H9 (cell line): ENCODE results near the gene SNAP25. TPM values are rescaled to one million over a fixed set of nuclear protein-coding genes. Genes with fewer than 3 reads are reported as not detected.

ENCODE experiments used
- DNase-seq: peaks from one replicate; pipeline ENCODE4 v3.0.0-alpha.2; 2017
- H2AFZ ChIP-seq: one replicate; pipeline ENCODE4 v1.6.1; 2013; ENCODE audit warnings: mild to moderate bottlenecking, low read length, control low read depth, moderate library complexity
- H2AK5ac ChIP-seq: 2 replicates; pipeline ENCODE4 v1.6.1; 2013; ENCODE audit warnings: low read length, control low read depth, mixed read lengths; ENCODE audit not compliant: insufficient read length
- H2BK120ac ChIP-seq: one replicate; pipeline ENCODE4 v1.6.1; 2013; ENCODE audit warnings: low read depth, mild to moderate bottlenecking, low read length, control low read depth, inconsistent platforms; ENCODE audit not compliant: poor library complexity, severe bottlenecking
- H2BK12ac ChIP-seq: 2 replicates; pipeline ENCODE4 v1.6.1; 2013; ENCODE audit warnings: low read length, control low read depth, mixed read lengths, low read depth; ENCODE audit not compliant: insufficient read length
- H2BK15ac ChIP-seq: 2 replicates; pipeline ENCODE4 v1.6.1; 2013; ENCODE audit warnings: low read depth, low read length, control low read depth
- H2BK20ac ChIP-seq: one replicate; pipeline ENCODE4 v1.6.1; 2013; ENCODE audit warnings: low read depth, mild to moderate bottlenecking, low read length, control low read depth, inconsistent platforms; ENCODE audit not compliant: poor library complexity, severe bottlenecking
- H2BK5ac ChIP-seq: 2 replicates; pipeline ENCODE4 v1.6.1; 2013; ENCODE audit warnings: low read length, control low read depth, mixed read lengths; ENCODE audit not compliant: insufficient read length
- H3K14ac ChIP-seq: 2 replicates; pipeline ENCODE4 v1.6.1; 2013; ENCODE audit warnings: low read length, control low read depth; ENCODE audit not compliant: insufficient read depth
- H3K18ac ChIP-seq: 2 replicates; pipeline ENCODE4 v1.6.1; 2013; ENCODE audit warnings: low read depth, mild to moderate bottlenecking, mixed read lengths, low read length, control low read depth; ENCODE audit not compliant: insufficient read length
- H3K23ac ChIP-seq: 2 replicates; pipeline ENCODE4 v1.6.1; 2013; ENCODE audit warnings: low read length, control low read depth, mixed read lengths, low read depth; ENCODE audit not compliant: insufficient read length
- H3K23me2 ChIP-seq: 2 replicates; pipeline ENCODE4 v1.6.1; 2013; ENCODE audit warnings: low read depth, mild to moderate bottlenecking, mixed read lengths, low read length, control low read depth; ENCODE audit not compliant: insufficient read length, poor library complexity, severe bottlenecking
- H3K27ac ChIP-seq: 2 replicates; pipeline ENCODE4 v1.5.1; 2013; ENCODE audit warnings: low read length, control low read depth, mixed read lengths, low read depth; ENCODE audit not compliant: insufficient read length
- H3K27me3 ChIP-seq: 2 replicates; pipeline ENCODE4 v1.6.1; 2013; ENCODE audit warnings: low read length, control low read depth, inconsistent platforms; ENCODE audit not compliant: insufficient read depth
- H3K4ac ChIP-seq: 2 replicates; pipeline ENCODE4 v1.6.1; 2013; ENCODE audit warnings: low read depth, mild to moderate bottlenecking, control low read depth, inconsistent platforms, low read length, moderate library complexity
- H3K4me1 ChIP-seq: 2 replicates; pipeline ENCODE4 v1.6.1; 2013; ENCODE audit warnings: low read length, control low read depth, inconsistent platforms; ENCODE audit not compliant: insufficient read depth
- H3K4me2 ChIP-seq: 2 replicates; pipeline ENCODE4 v1.6.1; 2013; ENCODE audit warnings: low read length, control low read depth, mixed read lengths; ENCODE audit not compliant: insufficient read length, insufficient read depth
- H3K56ac ChIP-seq: 2 replicates; pipeline ENCODE4 v1.6.1; 2013; ENCODE audit warnings: low read depth, mild to moderate bottlenecking, mixed read lengths, low read length, control low read depth; ENCODE audit not compliant: insufficient read length
- H3K79me1 ChIP-seq: 2 replicates; pipeline ENCODE4 v1.6.1; 2013; ENCODE audit warnings: low read depth, mild to moderate bottlenecking, moderate library complexity, low read length, control low read depth, inconsistent platforms; ENCODE audit not compliant: insufficient read depth, poor library complexity, severe bottlenecking
- H3K79me2 ChIP-seq: 2 replicates; pipeline ENCODE4 v1.6.1; 2013; ENCODE audit warnings: low read length, control low read depth, inconsistent platforms; ENCODE audit not compliant: insufficient read depth
- H3K9ac ChIP-seq: 2 replicates; pipeline ENCODE4 v1.6.1; 2013; ENCODE audit warnings: low read length, control low read depth, mixed read lengths; ENCODE audit not compliant: insufficient read length; ENCODE audit errors: extremely low read depth
- H3K9me3 ChIP-seq: one replicate; pipeline ENCODE4 v1.6.1; 2013; ENCODE audit warnings: low read depth, low read length, inconsistent platforms; ENCODE audit not compliant: control insufficient read depth
- H3T11ph ChIP-seq: one replicate; pipeline ENCODE4 v1.6.1; 2013; ENCODE audit warnings: mild to moderate bottlenecking, low read length, control low read depth, inconsistent platforms
- H4K20me1 ChIP-seq: one replicate; pipeline ENCODE4 v1.6.1; 2013; ENCODE audit not compliant: control insufficient read depth, insufficient read length, insufficient read depth
- H4K5ac ChIP-seq: 2 replicates; pipeline ENCODE4 v1.6.1; 2013; ENCODE audit warnings: low read depth, mild to moderate bottlenecking, mixed read lengths, low read length, control low read depth; ENCODE audit not compliant: insufficient read length
- H4K8ac ChIP-seq: replicated peaks from 2 replicates; pipeline ENCODE4 v1.6.1; 2013; ENCODE audit warnings: low read length, control low read depth, mixed read lengths, low read depth; ENCODE audit not compliant: insufficient read length
- H4K91ac ChIP-seq: 2 replicates; pipeline ENCODE4 v1.6.1; 2013; ENCODE audit warnings: low read depth, mild to moderate bottlenecking, moderate library complexity, mixed read lengths, low read length, control low read depth; ENCODE audit not compliant: insufficient read length
- H3K27ac Mint-ChIP-seq, 3 experiments: 2 replicates in 2 of 3; 3 replicates in 1 of 3; pipeline ENCODE4 v1.8.0; 2020 to 2021; ENCODE audit warnings: mixed read lengths in 3 of 3, mild to moderate bottlenecking in 1 of 3, moderate library complexity in 1 of 3
- H3K27me3 Mint-ChIP-seq: 2 replicates; pipeline ENCODE4 v1.8.0; 2021; ENCODE audit warnings: low read depth, mild to moderate bottlenecking, moderate library complexity, mixed read lengths
- H3K36me3 Mint-ChIP-seq, 3 experiments: 2 replicates in 2 of 3; 3 replicates in 1 of 3; pipeline ENCODE4 v1.8.0; 2020 to 2021; ENCODE audit warnings: low read depth in 3 of 3, mixed read lengths in 3 of 3; ENCODE audit not compliant: insufficient read depth in 1 of 3
- H3K4me1 Mint-ChIP-seq, 2 experiments: 2 replicates each; pipeline ENCODE4 v1.8.0; 2020; ENCODE audit warnings: mixed read lengths in 2 of 2
- H3K4me3 Mint-ChIP-seq, 2 experiments: 2 replicates in 1 of 2; 3 replicates in 1 of 2; pipeline ENCODE4 v1.8.0; 2020 to 2021; ENCODE audit warnings: mild to moderate bottlenecking in 2 of 2, mixed read lengths in 2 of 2, moderate library complexity in 1 of 2
- H3K9me3 Mint-ChIP-seq, 2 experiments: 2 replicates in 1 of 2; 3 replicates in 1 of 2; pipeline ENCODE4 v1.8.0; 2020; ENCODE audit warnings: mild to moderate bottlenecking in 2 of 2, mixed read lengths in 2 of 2, moderate library complexity in 1 of 2
- CTCF ChIP-seq: fragments of 200-600 bp; sonication (generic); conservative IDR thresholded peaks from 3 replicates; pipeline ENCODE4 v1.8.0; 2021; ENCODE audit warnings: antibody characterized with exemption, mild to moderate bottlenecking
- WGBS: extraction: QIAGEN DNeasy Blood & Tissue Kit; methylation state at CpG from one replicate; pipeline ENCODE4 v1.1.7; 2013; ENCODE audit warnings: missing lambda C conversion rate, low lambda C conversion rate, mixed read lengths; ENCODE audit not compliant: insufficient read length; ENCODE audit errors: extremely low coverage; 5-methylcytosine and 5-hydroxymethylcytosine counted together
- total RNA-seq: library from RNA; stranded (reverse); gene quantifications from 2 replicates; pipeline ENCODE4 v1.2.1, GENCODE V29; 2021

SNAP25 gene
- total RNA-seq, 1 experiment from 2014 or later = 0.13 TPM

- Histone ChIP-seq H3T11ph (no peak overlapping the region), H3K23ac (no peak overlapping the region), H4K8ac (no peak overlapping the region), H2BK15ac (no peak overlapping the region), H2BK12ac (no peak overlapping the region), H3K27me3 (no peaks in the 10 kb centered on the region), H3K23me2 (no peaks in the 10 kb centered on the region), H3K4ac (no peak overlapping the region), H4K91ac (no peak overlapping the region), H2BK5ac (no peak overlapping the region), H3K18ac (no peak overlapping the region), H3K4me1 (no peaks in the 10 kb centered on the region), H4K5ac (no peak overlapping the region), H3K9ac (no peak overlapping the region), H3K14ac (no peak overlapping the region), H3K56ac (no peak overlapping the region), H3K79me2 (no peaks in the 10 kb centered on the region), H2AK5ac (no peak overlapping the region), H2BK120ac (no peak overlapping the region), H2AFZ (no peak overlapping the region), H3K4me2 (no peak overlapping the region), H2BK20ac (no peak overlapping the region), H3K9me3 (no peaks in the 10 kb centered on the region), H3K27ac (no peak overlapping the region), H4K20me1 (no peaks in the 10 kb centered on the region), H3K79me1 (no peaks in the 10 kb centered on the region)
- no peak for DNase-seq
- Mint-ChIP-seq H3K27me3 (no peaks in the 10 kb centered on the region; the same call in 1 of the 2 replicates), H3K9me3 (no peaks in the 10 kb centered on the region), H3K4me3 (no peak overlapping the region), H3K36me3 (no peaks in the 10 kb centered on the region), H3K27ac (no peak overlapping the region), H3K4me1 (no peaks in the 10 kb centered on the region)
- no CpG with 5 or more reads among the region's 1 CpG for WGBS
- no peak for TF ChIP-seq CTCF
Measured at GRCh38 chr20:10192171-10192570, 26.5 kb upstream of the SNAP25 start.
